Effector memory CD8-positive, alpha-beta T cell (primary cell): ENCODE data around the gene FBXO7.

ENCODE experiments used
- ATAC-seq: fragments of 150-1000 bp; cut with Tn5 transposase; replicated peaks from 2 replicates; pipeline ENCODE4 v1.10.0; 2021; ENCODE audit warnings: mild to moderate bottlenecking, moderate library complexity
- DNase-seq, 3 experiments: peaks; one replicate each; pipeline ENCODE4 v3.0.0; 2021
- H3K27ac Mint-ChIP-seq, 2 donors: one replicate each; pipeline ENCODE4 v1.8.0; 2022; ENCODE audit warnings: mild to moderate bottlenecking in 2 of 2, mixed read lengths in 2 of 2, moderate library complexity in 2 of 2
- H3K27me3 Mint-ChIP-seq, 2 donors: one replicate each; pipeline ENCODE4 v1.8.0; 2022; ENCODE audit warnings: mixed read lengths in 2 of 2
- H3K36me3 Mint-ChIP-seq: one replicate; pipeline ENCODE4 v1.8.0; 2022; ENCODE audit warnings: mild to moderate bottlenecking, moderate library complexity, mixed read lengths; ENCODE audit not compliant: insufficient read depth
- H3K4me1 Mint-ChIP-seq, 2 donors: one replicate each; pipeline ENCODE4 v1.8.0; 2022; ENCODE audit warnings: low read depth in 2 of 2, mixed read lengths in 2 of 2
- H3K4me3 Mint-ChIP-seq, 2 donors: one replicate each; pipeline ENCODE4 v1.8.0; 2022; ENCODE audit warnings: mild to moderate bottlenecking in 2 of 2, mixed read lengths in 2 of 2, moderate library complexity in 2 of 2
- H3K9me3 Mint-ChIP-seq, 2 donors: one replicate each; pipeline ENCODE4 v1.8.0; 2022; ENCODE audit warnings: mixed read lengths in 2 of 2

Gene FBXO7

DNA sequence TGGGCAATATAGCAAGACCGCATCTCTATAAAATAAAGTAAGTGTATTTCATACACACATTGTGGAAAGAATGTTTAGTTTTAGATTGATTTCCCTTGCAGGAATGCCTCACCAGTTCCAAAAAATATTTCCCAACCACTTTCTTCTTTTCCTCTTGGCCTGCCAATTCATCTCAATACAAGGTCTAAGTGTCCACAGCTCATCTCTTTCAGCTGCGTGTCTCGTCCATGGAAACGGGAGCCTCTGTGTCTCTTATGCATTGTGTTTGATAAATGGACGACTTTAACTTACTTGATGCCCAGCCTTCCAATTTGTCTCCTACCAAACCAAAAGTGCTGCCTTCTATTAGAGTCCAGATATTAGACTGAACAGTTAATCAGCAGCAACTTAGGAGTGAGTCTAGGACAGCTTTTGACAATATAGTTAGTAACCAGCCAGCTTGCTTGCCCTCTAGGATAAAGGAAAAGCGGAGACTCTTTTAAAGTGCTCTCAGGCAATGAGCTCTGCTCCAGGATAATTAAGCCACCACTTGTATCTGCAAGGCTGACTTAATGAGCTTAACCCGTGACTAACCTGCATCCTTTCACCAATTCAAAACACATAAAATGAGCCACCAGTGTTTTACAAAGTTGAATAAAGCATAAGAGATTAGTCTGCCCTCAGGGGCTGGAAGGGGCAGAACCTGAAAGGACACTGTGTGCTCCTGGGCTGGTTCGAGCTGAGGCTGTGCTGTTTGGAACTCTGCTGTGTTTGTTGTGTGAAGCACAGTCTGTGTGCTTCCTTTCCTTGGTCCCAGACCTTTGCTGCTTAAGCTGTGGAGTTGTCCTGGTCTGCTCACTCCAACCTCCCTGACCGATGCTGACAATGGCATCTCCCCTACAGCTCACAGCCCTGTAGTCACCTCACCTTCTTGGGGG is 27.5 kb downstream of the FBXO7 start:
- Mint-ChIP-seq H3K27ac (no peak overlapping the region), H3K9me3 (no peaks in the 10 kb centered on the region), H3K4me1 (no peaks in the 10 kb centered on the region), H3K4me3 (no peak overlapping the region), H3K36me3 (peaks cover 32% of the 10 kb centered on the region), H3K27me3 (no peaks in the 10 kb centered on the region)
- DNase-seq (no peak), ATAC-seq (no peak)

DNA sequence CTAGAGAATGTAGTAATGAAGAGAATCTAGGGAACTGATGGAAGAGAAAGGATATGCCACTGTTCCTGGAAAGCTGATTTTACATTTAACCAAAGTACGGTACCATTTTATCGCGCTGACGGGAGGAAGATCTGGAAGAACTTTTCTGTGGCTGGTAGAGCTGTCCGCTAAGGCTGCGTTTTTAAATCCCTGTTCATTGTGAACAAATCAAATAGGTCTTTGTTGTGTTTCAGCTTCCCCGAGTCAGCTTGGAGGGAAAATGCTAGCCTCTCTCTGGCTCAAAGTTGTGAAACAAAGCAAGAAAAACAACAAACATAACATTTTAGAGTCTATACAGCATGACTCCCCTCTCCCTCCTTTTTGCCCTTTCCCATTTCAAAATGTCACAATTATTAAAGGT is 34.4 kb downstream of the FBXO7 start:
- H3K27ac Mint-ChIP-seq: no peak overlapping the region
- H3K9me3 Mint-ChIP-seq: no peaks in the 10 kb centered on the region
- no peak for DNase-seq
- no peak for ATAC-seq
- no peaks in the 10 kb centered on the region for H3K36me3 Mint-ChIP-seq
- H3K4me1 Mint-ChIP-seq: no peaks in the 10 kb centered on the region
- no peaks in the 10 kb centered on the region for H3K27me3 Mint-ChIP-seq
- no peak overlapping the region for H3K4me3 Mint-ChIP-seq

DNA sequence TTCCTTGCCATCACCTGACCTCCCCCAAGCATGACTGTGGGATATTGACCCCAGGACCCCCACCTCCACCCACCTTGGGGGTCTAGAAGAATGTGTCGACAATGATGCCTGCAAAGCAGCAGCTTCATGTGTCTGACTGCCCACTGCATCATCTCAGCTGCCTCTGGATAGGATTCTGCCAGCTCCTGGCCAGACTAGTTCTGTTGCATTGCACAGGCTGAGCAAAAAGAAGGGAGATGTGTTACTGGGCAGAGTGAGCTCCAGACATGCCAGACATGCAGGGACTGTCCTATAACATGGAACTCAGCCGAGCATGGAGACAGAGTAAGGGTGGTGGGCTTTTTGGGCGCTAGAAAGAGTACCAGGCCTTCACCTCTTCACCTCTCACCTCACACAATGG is 36.7 kb downstream of the FBXO7 start:
- H3K4me1 Mint-ChIP-seq: no peaks in the 10 kb centered on the region
- ATAC-seq (no peak), DNase-seq (no peak)
- H3K27ac Mint-ChIP-seq: no peak overlapping the region
- no peaks in the 10 kb centered on the region for H3K27me3 Mint-ChIP-seq
- H3K9me3 Mint-ChIP-seq: no peaks in the 10 kb centered on the region
- H3K4me3 Mint-ChIP-seq: no peak overlapping the region
- H3K36me3 Mint-ChIP-seq: no peaks in the 10 kb centered on the region

DNA sequence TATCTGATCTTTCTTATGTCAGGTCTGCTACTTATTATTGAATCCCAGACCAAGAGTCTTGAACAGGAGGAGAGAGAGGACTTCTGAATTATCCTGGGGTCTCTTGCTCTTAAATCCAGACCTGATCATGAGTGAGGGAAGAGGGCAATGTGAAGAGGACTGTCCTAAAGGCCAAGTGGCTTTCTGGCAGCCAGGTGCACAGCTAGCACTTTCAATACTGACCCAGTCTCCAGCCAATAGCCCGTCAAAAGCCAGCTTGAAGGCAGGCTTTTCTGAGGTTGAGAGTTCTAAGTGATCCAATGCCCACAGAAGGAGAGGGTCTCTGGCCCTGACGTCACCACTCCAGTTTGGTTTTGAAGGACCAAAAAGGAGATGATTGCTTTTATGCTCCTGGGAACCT is 37.2 kb downstream of the FBXO7 start:
- no peak for ATAC-seq
- Mint-ChIP-seq H3K27ac (no peak overlapping the region), H3K36me3 (no peaks in the 10 kb centered on the region), H3K9me3 (no peaks in the 10 kb centered on the region), H3K4me1 (no peaks in the 10 kb centered on the region), H3K27me3 (no peaks in the 10 kb centered on the region), H3K4me3 (no peak overlapping the region)
- DNase-seq: no peak

DNA sequence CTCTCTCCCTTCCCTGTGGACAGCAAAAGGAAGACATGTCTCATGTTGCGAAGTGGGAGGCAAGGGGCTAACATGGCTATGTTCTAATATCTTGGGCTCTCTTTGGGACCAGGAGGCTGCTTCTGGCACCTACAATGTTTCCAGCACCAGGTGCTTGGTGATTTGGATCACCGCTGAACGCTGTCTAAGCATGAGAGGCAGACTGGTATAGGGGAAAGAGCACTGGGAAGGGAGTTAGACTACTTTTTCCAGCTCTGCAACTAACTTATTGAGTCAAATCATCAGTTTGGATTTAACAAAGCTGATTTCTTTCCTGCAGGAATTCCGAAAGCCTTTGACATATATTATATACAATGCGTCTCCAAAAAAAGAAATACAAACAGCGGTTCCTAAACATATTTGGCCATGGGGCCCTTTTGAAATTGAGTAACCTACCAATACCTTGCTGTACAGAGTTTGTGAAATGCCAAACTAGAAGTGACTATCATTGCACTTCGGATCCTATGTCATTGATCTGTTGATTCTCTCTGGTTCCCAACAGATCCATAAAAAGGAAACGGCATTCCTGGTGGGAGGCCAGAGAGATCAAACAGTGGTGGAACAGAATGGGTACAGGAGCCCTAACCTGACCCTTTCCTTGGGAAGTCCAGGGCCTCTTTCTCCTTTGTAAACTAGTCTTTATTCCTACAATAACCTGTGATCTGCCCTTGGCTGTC is 37.8 kb downstream of the FBXO7 start:
- ATAC-seq: no peak
- H3K27ac Mint-ChIP-seq: no peak overlapping the region
- H3K36me3 Mint-ChIP-seq: no peaks in the 10 kb centered on the region
- no peaks in the 10 kb centered on the region for H3K9me3 Mint-ChIP-seq
- DNase-seq: no peak
- H3K4me1 Mint-ChIP-seq: no peaks in the 10 kb centered on the region
- no peaks in the 10 kb centered on the region for H3K27me3 Mint-ChIP-seq
- no peak overlapping the region for H3K4me3 Mint-ChIP-seq

DNA sequence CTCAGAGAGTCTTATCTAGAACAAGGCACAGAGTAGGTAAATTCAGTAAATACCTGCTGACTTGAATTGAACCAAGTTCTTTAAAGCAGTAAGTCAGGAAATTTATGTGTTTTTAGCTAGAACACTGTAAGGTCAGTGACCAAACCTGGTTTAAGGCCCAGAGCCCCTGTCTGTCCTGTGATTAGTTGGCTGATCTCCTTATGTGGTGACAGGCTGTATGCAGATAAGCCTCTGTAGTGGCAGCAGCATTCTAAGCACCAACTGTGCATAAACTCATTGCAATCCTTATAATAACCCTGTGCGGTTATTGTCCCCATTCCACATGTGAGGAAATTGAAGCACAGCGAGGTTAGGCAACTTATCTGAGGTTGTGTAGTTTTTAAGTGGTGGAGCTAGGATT is 40.5 kb downstream of the FBXO7 start:
- Mint-ChIP-seq H3K4me3 (no peak overlapping the region), H3K27ac (no peak overlapping the region), H3K4me1 (no peaks in the 10 kb centered on the region), H3K36me3 (no peaks in the 10 kb centered on the region), H3K27me3 (no peaks in the 10 kb centered on the region), H3K9me3 (no peaks in the 10 kb centered on the region)
- DNase-seq: no peak
- ATAC-seq: no peak

DNA sequence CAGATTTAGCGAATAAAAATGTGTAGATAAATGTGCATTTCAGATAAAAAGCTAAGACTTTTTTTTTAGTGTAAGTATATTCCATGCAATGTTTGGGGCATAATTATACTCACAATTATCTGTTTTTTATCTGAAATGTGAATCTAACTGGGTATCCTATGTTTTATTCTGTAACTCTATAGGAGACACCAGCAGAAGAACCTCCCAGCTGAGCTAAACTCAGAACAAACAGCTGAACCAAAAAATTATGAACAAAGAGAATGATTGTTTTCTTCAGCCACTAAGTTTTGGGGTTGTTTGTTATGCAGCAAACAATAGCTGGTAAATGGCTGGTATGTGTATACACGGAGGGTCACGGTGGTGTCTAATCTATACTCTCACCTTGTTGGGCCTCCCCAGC is 42.9 kb downstream of the FBXO7 start:
- no peaks in the 10 kb centered on the region for H3K4me1 Mint-ChIP-seq
- H3K27me3 Mint-ChIP-seq: peaks cover 0 to 6% of the 10 kb centered on the region in 2 donors
- no peaks in the 10 kb centered on the region for H3K36me3 Mint-ChIP-seq
- H3K27ac Mint-ChIP-seq: no peak overlapping the region
- no peaks in the 10 kb centered on the region for H3K9me3 Mint-ChIP-seq
- DNase-seq: no peak
- H3K4me3 Mint-ChIP-seq: no peak overlapping the region
- no peak for ATAC-seq

DNA sequence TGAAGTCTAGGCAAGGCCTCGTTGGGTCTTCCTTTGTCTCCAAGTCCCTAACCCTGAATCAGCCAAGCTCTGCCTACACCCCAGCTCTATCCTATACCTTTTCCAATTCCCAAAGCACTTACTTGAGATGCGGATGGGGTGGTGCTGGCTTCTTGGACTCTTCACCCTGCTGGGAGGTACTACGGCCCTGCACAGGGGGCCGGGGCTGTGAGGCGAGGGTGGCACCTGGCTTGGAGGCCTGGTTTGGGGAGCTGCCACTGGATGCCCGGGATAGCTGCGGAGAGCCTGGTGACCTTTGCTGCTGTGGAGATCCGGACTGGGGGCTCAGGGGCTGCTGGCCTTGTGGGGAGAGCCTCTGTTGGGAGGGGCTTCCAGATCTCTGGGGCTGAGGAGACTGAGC is 43.3 kb downstream of the FBXO7 start:
- H3K4me3 Mint-ChIP-seq: no peak overlapping the region
- no peaks in the 10 kb centered on the region for H3K9me3 Mint-ChIP-seq
- ATAC-seq (no peak), DNase-seq (no peak)
- H3K27ac Mint-ChIP-seq: no peak overlapping the region
- H3K4me1 Mint-ChIP-seq: no peaks in the 10 kb centered on the region
- peaks cover 0 to 6% of the 10 kb centered on the region in 2 donors for H3K27me3 Mint-ChIP-seq
- no peaks in the 10 kb centered on the region for H3K36me3 Mint-ChIP-seq

DNA sequence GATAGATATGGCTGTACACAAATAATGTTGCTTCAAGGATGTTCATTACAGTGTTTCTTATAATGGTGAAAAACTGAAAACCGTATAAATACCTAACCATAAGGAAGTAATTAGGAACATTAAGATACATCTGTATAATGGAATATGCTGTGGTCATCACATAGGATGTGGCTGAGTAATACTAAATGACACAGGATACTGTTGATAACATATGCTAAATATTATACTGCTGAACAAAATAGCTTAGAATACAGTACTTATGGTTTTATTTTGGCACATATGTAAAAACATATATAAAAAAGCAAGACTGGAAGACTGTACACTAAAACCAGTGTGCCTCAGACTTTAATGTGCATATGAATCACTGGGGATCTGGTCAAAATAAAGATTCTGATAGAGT is 43.8 kb downstream of the FBXO7 start:
- no peak for ATAC-seq
- H3K9me3 Mint-ChIP-seq: no peaks in the 10 kb centered on the region
- peaks cover 0 to 6% of the 10 kb centered on the region in 2 donors for H3K27me3 Mint-ChIP-seq

DNA sequence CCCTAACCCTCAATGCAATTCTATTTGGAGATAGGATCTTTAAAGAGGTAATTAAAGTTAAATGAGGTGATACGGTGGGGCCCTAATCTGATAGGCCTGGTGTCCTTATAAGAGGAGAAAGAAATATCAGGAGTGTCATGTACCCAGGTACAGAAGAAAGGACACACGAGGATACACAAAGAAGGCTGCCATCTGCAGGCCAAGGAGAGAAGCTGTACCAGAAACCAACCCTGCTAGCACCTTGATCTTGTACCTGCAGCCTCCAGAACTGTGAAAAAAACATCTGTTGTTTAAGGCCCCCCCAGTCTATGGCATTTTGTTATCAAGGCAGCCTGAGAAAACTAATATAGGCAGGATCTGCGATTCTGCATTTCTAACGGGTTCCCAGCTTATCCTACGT is 44.2 kb downstream of the FBXO7 start:
- ATAC-seq: no peak

More for the DNA sequence above, 43.8 kb downstream of the FBXO7 start:
- no peak overlapping the region for H3K4me3 Mint-ChIP-seq
- H3K36me3 Mint-ChIP-seq: no peaks in the 10 kb centered on the region
- H3K27ac Mint-ChIP-seq: no peak overlapping the region
- no peaks in the 10 kb centered on the region for H3K4me1 Mint-ChIP-seq
- DNase-seq: no peak

DNA sequence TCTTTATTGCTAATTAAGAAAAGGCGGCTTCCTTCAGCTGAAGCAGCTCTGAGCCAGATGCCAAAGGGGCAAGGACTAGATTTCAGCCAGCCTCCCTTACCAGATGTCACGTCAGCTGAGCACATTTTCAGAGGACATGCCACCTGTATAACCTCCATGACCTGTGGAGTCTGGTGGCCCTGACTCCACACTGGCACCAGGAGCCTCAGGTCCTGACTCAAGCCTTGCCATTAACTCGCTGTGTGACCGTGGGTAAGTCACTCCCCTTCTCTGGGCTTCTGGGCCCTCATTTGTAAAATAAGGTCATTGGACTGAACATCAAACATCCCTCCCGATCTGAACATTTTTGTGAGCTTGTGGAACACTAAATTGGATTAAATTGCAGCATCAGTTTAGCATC is 46.0 kb downstream of the FBXO7 start:
- no peaks in the 10 kb centered on the region for H3K36me3 Mint-ChIP-seq
- no peak for ATAC-seq
- H3K27ac Mint-ChIP-seq: no peak overlapping the region
- peaks cover 0 to 6% of the 10 kb centered on the region in 2 donors for H3K27me3 Mint-ChIP-seq
- no peaks in the 10 kb centered on the region for H3K4me1 Mint-ChIP-seq
- no peaks in the 10 kb centered on the region for H3K9me3 Mint-ChIP-seq
- no peak overlapping the region for H3K4me3 Mint-ChIP-seq
- DNase-seq: no peak

More for the DNA sequence above, 44.2 kb downstream of the FBXO7 start:
- no peaks in the 10 kb centered on the region for H3K36me3 Mint-ChIP-seq
- peaks cover 0 to 6% of the 10 kb centered on the region in 2 donors for H3K27me3 Mint-ChIP-seq
- no peak overlapping the region for H3K27ac Mint-ChIP-seq
- H3K9me3 Mint-ChIP-seq: no peaks in the 10 kb centered on the region
- no peak overlapping the region for H3K4me3 Mint-ChIP-seq
- DNase-seq: no peak
- no peaks in the 10 kb centered on the region for H3K4me1 Mint-ChIP-seq

DNA sequence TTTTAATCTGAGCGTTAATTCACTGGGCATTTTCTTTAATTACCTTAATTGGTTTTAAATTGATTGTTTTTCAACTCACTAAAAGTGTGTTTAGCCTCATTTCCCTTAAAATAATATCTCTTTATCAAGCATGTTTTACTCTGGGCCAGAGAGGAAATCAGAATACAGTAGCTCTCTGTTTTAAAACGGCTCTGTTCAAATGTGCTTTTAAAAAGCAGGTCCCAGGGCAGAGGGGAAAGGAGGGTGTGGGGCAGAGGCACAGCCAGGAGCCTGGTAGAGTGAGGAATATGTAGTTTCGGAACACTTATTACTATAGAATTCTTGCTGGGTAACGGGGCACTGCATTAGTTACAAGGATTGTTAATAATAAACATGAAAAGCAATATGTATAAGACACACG is 47.6 kb downstream of the FBXO7 start:
- Mint-ChIP-seq H3K4me1 (no peaks in the 10 kb centered on the region), H3K27me3 (peaks cover 0 to 6% of the 10 kb centered on the region in 2 donors), H3K27ac (no peak overlapping the region), H3K4me3 (no peak overlapping the region), H3K9me3 (no peaks in the 10 kb centered on the region), H3K36me3 (no peaks in the 10 kb centered on the region)
- ATAC-seq (no peak), DNase-seq (no peak)

DNA sequence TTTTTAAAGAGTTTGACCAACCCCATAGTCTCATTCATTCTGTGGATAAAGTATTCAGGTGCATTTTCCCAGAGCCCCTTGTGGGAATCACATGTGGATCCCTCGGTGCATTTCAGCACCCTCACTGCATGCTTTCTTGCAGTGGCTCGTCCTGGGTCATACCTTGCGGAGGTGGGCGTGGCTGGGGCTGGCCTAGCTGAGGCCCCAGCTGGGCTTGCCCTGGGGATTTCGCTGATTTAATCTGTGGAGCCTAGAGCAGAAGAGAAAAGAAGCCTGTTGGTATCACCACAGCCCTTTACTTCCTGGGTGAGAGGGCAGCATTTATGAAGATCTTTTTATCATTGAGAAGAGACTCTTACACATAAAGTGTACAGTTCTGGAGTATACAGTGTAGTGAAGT is 53.1 kb downstream of the FBXO7 start:
- Mint-ChIP-seq H3K4me1 (peaks cover 0 to 4% of the 10 kb centered on the region in 2 donors), H3K4me3 (no peak overlapping the region), H3K27ac (peak overlapping the region in 1 of 2 donors; percentile 51), H3K36me3 (no peaks in the 10 kb centered on the region), H3K27me3 (peaks cover 25 to 29% of the 10 kb centered on the region in 2 donors), H3K9me3 (no peaks in the 10 kb centered on the region)
- ATAC-seq: no peak
- no peak for DNase-seq

DNA sequence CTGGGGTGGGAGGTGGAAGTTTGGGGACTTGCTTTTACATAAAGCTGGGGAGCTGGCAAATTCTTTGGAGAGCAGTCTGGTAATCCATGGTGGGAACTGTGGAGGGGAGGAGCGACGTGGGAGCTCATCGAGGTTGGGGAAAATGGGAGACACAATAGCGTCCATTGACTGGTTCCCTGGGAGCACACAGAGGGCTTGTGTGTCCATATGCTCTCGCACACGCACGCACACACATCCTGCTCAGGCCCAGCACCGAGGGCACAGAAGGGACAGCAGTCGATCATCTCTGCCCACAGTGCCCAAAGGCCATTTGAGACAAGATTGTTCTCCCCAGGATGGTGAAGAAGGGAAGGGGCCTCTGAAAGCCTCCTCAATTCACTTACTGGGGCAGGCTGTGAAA is 53.7 kb downstream of the FBXO7 start:
- Mint-ChIP-seq H3K27ac (no peak overlapping the region), H3K9me3 (no peaks in the 10 kb centered on the region), H3K27me3 (peaks cover 31 to 35% of the 10 kb centered on the region in 2 donors), H3K36me3 (no peaks in the 10 kb centered on the region), H3K4me3 (no peak overlapping the region), H3K4me1 (peaks cover 0 to 4% of the 10 kb centered on the region in 2 donors)
- DNase-seq: no peak
- ATAC-seq: no peak
